H9 (cell line): ENCODE data around the gene HTR3D. TPM values are rescaled to one million over a fixed set of nuclear protein-coding genes. Genes with fewer than 3 reads are reported as not detected.

Source experiments
- DNase-seq: peaks from one replicate; pipeline ENCODE4 v3.0.0-alpha.2; 2017
- H2AFZ ChIP-seq: one replicate; pipeline ENCODE4 v1.6.1; 2013; ENCODE audit warnings: mild to moderate bottlenecking, low read length, control low read depth, moderate library complexity
- H2AK5ac ChIP-seq: 2 replicates; pipeline ENCODE4 v1.6.1; 2013; ENCODE audit warnings: low read length, control low read depth, mixed read lengths; ENCODE audit not compliant: insufficient read length
- H2BK120ac ChIP-seq: one replicate; pipeline ENCODE4 v1.6.1; 2013; ENCODE audit warnings: low read depth, mild to moderate bottlenecking, low read length, control low read depth, inconsistent platforms; ENCODE audit not compliant: poor library complexity, severe bottlenecking
- H2BK12ac ChIP-seq: 2 replicates; pipeline ENCODE4 v1.6.1; 2013; ENCODE audit warnings: low read length, control low read depth, mixed read lengths, low read depth; ENCODE audit not compliant: insufficient read length
- H2BK15ac ChIP-seq: 2 replicates; pipeline ENCODE4 v1.6.1; 2013; ENCODE audit warnings: low read depth, low read length, control low read depth
- H2BK20ac ChIP-seq: one replicate; pipeline ENCODE4 v1.6.1; 2013; ENCODE audit warnings: low read depth, mild to moderate bottlenecking, low read length, control low read depth, inconsistent platforms; ENCODE audit not compliant: poor library complexity, severe bottlenecking
- H2BK5ac ChIP-seq: 2 replicates; pipeline ENCODE4 v1.6.1; 2013; ENCODE audit warnings: low read length, control low read depth, mixed read lengths; ENCODE audit not compliant: insufficient read length
- H3K14ac ChIP-seq: 2 replicates; pipeline ENCODE4 v1.6.1; 2013; ENCODE audit warnings: low read length, control low read depth; ENCODE audit not compliant: insufficient read depth
- H3K18ac ChIP-seq: 2 replicates; pipeline ENCODE4 v1.6.1; 2013; ENCODE audit warnings: low read depth, mild to moderate bottlenecking, mixed read lengths, low read length, control low read depth; ENCODE audit not compliant: insufficient read length
- H3K23ac ChIP-seq: 2 replicates; pipeline ENCODE4 v1.6.1; 2013; ENCODE audit warnings: low read length, control low read depth, mixed read lengths, low read depth; ENCODE audit not compliant: insufficient read length
- H3K23me2 ChIP-seq: 2 replicates; pipeline ENCODE4 v1.6.1; 2013; ENCODE audit warnings: low read depth, mild to moderate bottlenecking, mixed read lengths, low read length, control low read depth; ENCODE audit not compliant: insufficient read length, poor library complexity, severe bottlenecking
- H3K27ac ChIP-seq: 2 replicates; pipeline ENCODE4 v1.5.1; 2013; ENCODE audit warnings: low read length, control low read depth, mixed read lengths, low read depth; ENCODE audit not compliant: insufficient read length
- H3K27me3 ChIP-seq: 2 replicates; pipeline ENCODE4 v1.6.1; 2013; ENCODE audit warnings: low read length, control low read depth, inconsistent platforms; ENCODE audit not compliant: insufficient read depth
- H3K4ac ChIP-seq: 2 replicates; pipeline ENCODE4 v1.6.1; 2013; ENCODE audit warnings: low read depth, mild to moderate bottlenecking, control low read depth, inconsistent platforms, low read length, moderate library complexity
- H3K4me1 ChIP-seq: 2 replicates; pipeline ENCODE4 v1.6.1; 2013; ENCODE audit warnings: low read length, control low read depth, inconsistent platforms; ENCODE audit not compliant: insufficient read depth
- H3K4me2 ChIP-seq: 2 replicates; pipeline ENCODE4 v1.6.1; 2013; ENCODE audit warnings: low read length, control low read depth, mixed read lengths; ENCODE audit not compliant: insufficient read length, insufficient read depth
- H3K56ac ChIP-seq: 2 replicates; pipeline ENCODE4 v1.6.1; 2013; ENCODE audit warnings: low read depth, mild to moderate bottlenecking, mixed read lengths, low read length, control low read depth; ENCODE audit not compliant: insufficient read length
- H3K79me1 ChIP-seq: 2 replicates; pipeline ENCODE4 v1.6.1; 2013; ENCODE audit warnings: low read depth, mild to moderate bottlenecking, moderate library complexity, low read length, control low read depth, inconsistent platforms; ENCODE audit not compliant: insufficient read depth, poor library complexity, severe bottlenecking
- H3K79me2 ChIP-seq: 2 replicates; pipeline ENCODE4 v1.6.1; 2013; ENCODE audit warnings: low read length, control low read depth, inconsistent platforms; ENCODE audit not compliant: insufficient read depth
- H3K9ac ChIP-seq: 2 replicates; pipeline ENCODE4 v1.6.1; 2013; ENCODE audit warnings: low read length, control low read depth, mixed read lengths; ENCODE audit not compliant: insufficient read length; ENCODE audit errors: extremely low read depth
- H3K9me3 ChIP-seq: one replicate; pipeline ENCODE4 v1.6.1; 2013; ENCODE audit warnings: low read depth, low read length, inconsistent platforms; ENCODE audit not compliant: control insufficient read depth
- H3T11ph ChIP-seq: one replicate; pipeline ENCODE4 v1.6.1; 2013; ENCODE audit warnings: mild to moderate bottlenecking, low read length, control low read depth, inconsistent platforms
- H4K20me1 ChIP-seq: one replicate; pipeline ENCODE4 v1.6.1; 2013; ENCODE audit not compliant: control insufficient read depth, insufficient read length, insufficient read depth
- H4K5ac ChIP-seq: 2 replicates; pipeline ENCODE4 v1.6.1; 2013; ENCODE audit warnings: low read depth, mild to moderate bottlenecking, mixed read lengths, low read length, control low read depth; ENCODE audit not compliant: insufficient read length
- H4K8ac ChIP-seq: replicated peaks from 2 replicates; pipeline ENCODE4 v1.6.1; 2013; ENCODE audit warnings: low read length, control low read depth, mixed read lengths, low read depth; ENCODE audit not compliant: insufficient read length
- H4K91ac ChIP-seq: 2 replicates; pipeline ENCODE4 v1.6.1; 2013; ENCODE audit warnings: low read depth, mild to moderate bottlenecking, moderate library complexity, mixed read lengths, low read length, control low read depth; ENCODE audit not compliant: insufficient read length
- H3K27ac Mint-ChIP-seq, 3 experiments: 2 replicates in 2 of 3; 3 replicates in 1 of 3; pipeline ENCODE4 v1.8.0; 2020 to 2021; ENCODE audit warnings: mixed read lengths in 3 of 3, mild to moderate bottlenecking in 1 of 3, moderate library complexity in 1 of 3
- H3K27me3 Mint-ChIP-seq: 2 replicates; pipeline ENCODE4 v1.8.0; 2021; ENCODE audit warnings: low read depth, mild to moderate bottlenecking, moderate library complexity, mixed read lengths
- H3K36me3 Mint-ChIP-seq, 3 experiments: 2 replicates in 2 of 3; 3 replicates in 1 of 3; pipeline ENCODE4 v1.8.0; 2020 to 2021; ENCODE audit warnings: low read depth in 3 of 3, mixed read lengths in 3 of 3; ENCODE audit not compliant: insufficient read depth in 1 of 3
- H3K4me1 Mint-ChIP-seq, 2 experiments: 2 replicates each; pipeline ENCODE4 v1.8.0; 2020; ENCODE audit warnings: mixed read lengths in 2 of 2
- H3K4me3 Mint-ChIP-seq, 2 experiments: 2 replicates in 1 of 2; 3 replicates in 1 of 2; pipeline ENCODE4 v1.8.0; 2020 to 2021; ENCODE audit warnings: mild to moderate bottlenecking in 2 of 2, mixed read lengths in 2 of 2, moderate library complexity in 1 of 2
- H3K9me3 Mint-ChIP-seq, 2 experiments: 2 replicates in 1 of 2; 3 replicates in 1 of 2; pipeline ENCODE4 v1.8.0; 2020; ENCODE audit warnings: mild to moderate bottlenecking in 2 of 2, mixed read lengths in 2 of 2, moderate library complexity in 1 of 2
- WGBS: extraction: QIAGEN DNeasy Blood & Tissue Kit; methylation state at CpG from one replicate; pipeline ENCODE4 v1.1.7; 2013; ENCODE audit warnings: missing lambda C conversion rate, low lambda C conversion rate, mixed read lengths; ENCODE audit not compliant: insufficient read length; ENCODE audit errors: extremely low coverage; 5-methylcytosine and 5-hydroxymethylcytosine counted together
- total RNA-seq: library from RNA; stranded (reverse); gene quantifications from 2 replicates; pipeline ENCODE4 v1.2.1, GENCODE V29; 2021
- TF ChIP-seq, protein P1 (sequence below): fragments of 200-600 bp; sonication (generic); conservative IDR thresholded peaks from 3 replicates; pipeline ENCODE4 v1.8.0; 2021; ENCODE audit warnings: antibody characterized with exemption, mild to moderate bottlenecking

The HTR3D gene
- total RNA-seq, 1 experiment from 2014 or later, result not detected

- WGBS, result no CpG with 5 or more reads among the region's 7 CpGs
- no peak overlapping the region for H3K27ac ChIP-seq
- H2AK5ac ChIP-seq, result no peak overlapping the region
- no peak overlapping the region for H3K9ac ChIP-seq
- no peak overlapping the region for H3K23ac ChIP-seq
- TF ChIP-seq, protein P1, sequence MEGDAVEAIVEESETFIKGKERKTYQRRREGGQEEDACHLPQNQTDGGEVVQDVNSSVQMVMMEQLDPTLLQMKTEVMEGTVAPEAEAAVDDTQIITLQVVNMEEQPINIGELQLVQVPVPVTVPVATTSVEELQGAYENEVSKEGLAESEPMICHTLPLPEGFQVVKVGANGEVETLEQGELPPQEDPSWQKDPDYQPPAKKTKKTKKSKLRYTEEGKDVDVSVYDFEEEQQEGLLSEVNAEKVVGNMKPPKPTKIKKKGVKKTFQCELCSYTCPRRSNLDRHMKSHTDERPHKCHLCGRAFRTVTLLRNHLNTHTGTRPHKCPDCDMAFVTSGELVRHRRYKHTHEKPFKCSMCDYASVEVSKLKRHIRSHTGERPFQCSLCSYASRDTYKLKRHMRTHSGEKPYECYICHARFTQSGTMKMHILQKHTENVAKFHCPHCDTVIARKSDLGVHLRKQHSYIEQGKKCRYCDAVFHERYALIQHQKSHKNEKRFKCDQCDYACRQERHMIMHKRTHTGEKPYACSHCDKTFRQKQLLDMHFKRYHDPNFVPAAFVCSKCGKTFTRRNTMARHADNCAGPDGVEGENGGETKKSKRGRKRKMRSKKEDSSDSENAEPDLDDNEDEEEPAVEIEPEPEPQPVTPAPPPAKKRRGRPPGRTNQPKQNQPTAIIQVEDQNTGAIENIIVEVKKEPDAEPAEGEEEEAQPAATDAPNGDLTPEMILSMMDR, result no peak
- no peak overlapping the region for H2BK12ac ChIP-seq
- H4K91ac ChIP-seq, result no peak overlapping the region
- H3K23me2 ChIP-seq, result no peaks in the 10 kb centered on the region
- no peak overlapping the region for H4K5ac ChIP-seq
- Mint-ChIP-seq H3K27me3 (no peaks in the 10 kb centered on the region), H3K9me3 (no peaks in the 10 kb centered on the region), H3K36me3 (no peaks in the 10 kb centered on the region), H3K27ac (peak overlapping the region in 1 of 3 experiments; percentile 57; a peak in 1 of 7 replicates), H3K4me3 (no peak overlapping the region), H3K4me1 (peaks cover 5 to 8% of the 10 kb centered on the region in 2 experiments; a peak in 3 of 4 replicates)
- H2BK20ac ChIP-seq, result no peak overlapping the region
- no peak overlapping the region for H4K8ac ChIP-seq
- no peaks in the 10 kb centered on the region for H3K27me3 ChIP-seq
- no peak overlapping the region for H2BK15ac ChIP-seq
- no peak overlapping the region for H3K4me2 ChIP-seq
- no peak overlapping the region for H2BK5ac ChIP-seq
- no peak overlapping the region for H3K18ac ChIP-seq
- no peak overlapping the region for H3T11ph ChIP-seq
- DNase-seq, result no peak
- no peak overlapping the region for H2BK120ac ChIP-seq
- H4K20me1 ChIP-seq, result no peaks in the 10 kb centered on the region
- H3K14ac ChIP-seq, result no peak overlapping the region
- no peaks in the 10 kb centered on the region for H3K9me3 ChIP-seq
- no peaks in the 10 kb centered on the region for H3K79me1 ChIP-seq
- no peaks in the 10 kb centered on the region for H3K4me1 ChIP-seq
- no peaks in the 10 kb centered on the region for H3K79me2 ChIP-seq
- no peak overlapping the region for H3K56ac ChIP-seq
- no peak overlapping the region for H2AFZ ChIP-seq
- no peak overlapping the region for H3K4ac ChIP-seq
Measured at GRCh38 chr3:184059424-184059823, 27.9 kb downstream of the HTR3D start.
